Muscle layer of duodenum (tissue), 2 donors: Measurements from ENCODE around the gene FAM3D.

ENCODE experiments used
- H3K27ac ChIP-seq: one replicate; pipeline ENCODE4 v1.7.0; 2013; ENCODE audit warnings: mild to moderate bottlenecking, low read length
- H3K27me3 ChIP-seq: one replicate; pipeline ENCODE4 v1.7.0; 2013; ENCODE audit warnings: low read depth, mild to moderate bottlenecking, control low read depth, low read length
- H3K36me3 ChIP-seq, 2 donors: one replicate each; pipeline ENCODE4 v1.7.0; 2013; ENCODE audit warnings: low read length in 2 of 2, control low read depth in 1 of 2, mild to moderate bottlenecking in 1 of 2; ENCODE audit not compliant: insufficient read depth in 2 of 2, control insufficient read depth in 1 of 2
- H3K4me1 ChIP-seq, 2 donors: one replicate each; pipeline ENCODE4 v1.7.0; 2013; ENCODE audit warnings: low read length in 2 of 2, mild to moderate bottlenecking in 2 of 2, control low read depth in 1 of 2, moderate library complexity in 1 of 2; ENCODE audit not compliant: insufficient read depth in 2 of 2, control insufficient read depth in 1 of 2
- H3K4me3 ChIP-seq, 2 donors: one replicate each; pipeline ENCODE4 v1.7.0; 2013; ENCODE audit warnings: low read length in 2 of 2, low read depth in 1 of 2, mild to moderate bottlenecking in 1 of 2
- H3K9me3 ChIP-seq, 2 donors: one replicate each; pipeline ENCODE4 v1.7.0; 2013; ENCODE audit warnings: low read length in 2 of 2, control low read depth in 1 of 2, mild to moderate bottlenecking in 1 of 2; ENCODE audit not compliant: control insufficient read depth in 1 of 2
- donor health status: healthy.

The FAM3D gene

DNA sequence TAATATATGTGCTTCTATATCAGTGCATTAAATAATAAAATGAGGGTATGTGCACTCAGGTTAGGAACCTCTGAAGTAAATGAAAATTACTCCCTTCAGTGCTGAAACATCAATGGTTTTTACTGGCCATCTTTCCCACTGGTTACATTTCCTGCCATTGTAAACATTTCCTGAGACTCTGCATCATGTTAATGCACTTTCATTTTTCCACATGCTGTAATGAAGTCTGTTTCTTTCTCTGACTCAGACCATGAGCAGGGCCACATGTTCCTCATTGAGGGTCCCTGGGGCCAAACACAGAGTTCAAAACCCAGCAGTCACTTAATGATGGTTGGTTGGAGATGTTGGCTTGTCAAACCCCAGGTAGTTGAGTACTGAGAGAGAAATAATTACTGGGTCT lies 15.3 kb downstream of the FAM3D start:
- Histone ChIP-seq H3K36me3 (peaks cover 0 to 3% of the 10 kb centered on the region in 2 donors), H3K27me3 (no peaks in the 10 kb centered on the region), H3K9me3 (no peaks in the 10 kb centered on the region), H3K4me3 (no peak overlapping the region), H3K4me1 (no peaks in the 10 kb centered on the region), H3K27ac (no peak overlapping the region)

DNA sequence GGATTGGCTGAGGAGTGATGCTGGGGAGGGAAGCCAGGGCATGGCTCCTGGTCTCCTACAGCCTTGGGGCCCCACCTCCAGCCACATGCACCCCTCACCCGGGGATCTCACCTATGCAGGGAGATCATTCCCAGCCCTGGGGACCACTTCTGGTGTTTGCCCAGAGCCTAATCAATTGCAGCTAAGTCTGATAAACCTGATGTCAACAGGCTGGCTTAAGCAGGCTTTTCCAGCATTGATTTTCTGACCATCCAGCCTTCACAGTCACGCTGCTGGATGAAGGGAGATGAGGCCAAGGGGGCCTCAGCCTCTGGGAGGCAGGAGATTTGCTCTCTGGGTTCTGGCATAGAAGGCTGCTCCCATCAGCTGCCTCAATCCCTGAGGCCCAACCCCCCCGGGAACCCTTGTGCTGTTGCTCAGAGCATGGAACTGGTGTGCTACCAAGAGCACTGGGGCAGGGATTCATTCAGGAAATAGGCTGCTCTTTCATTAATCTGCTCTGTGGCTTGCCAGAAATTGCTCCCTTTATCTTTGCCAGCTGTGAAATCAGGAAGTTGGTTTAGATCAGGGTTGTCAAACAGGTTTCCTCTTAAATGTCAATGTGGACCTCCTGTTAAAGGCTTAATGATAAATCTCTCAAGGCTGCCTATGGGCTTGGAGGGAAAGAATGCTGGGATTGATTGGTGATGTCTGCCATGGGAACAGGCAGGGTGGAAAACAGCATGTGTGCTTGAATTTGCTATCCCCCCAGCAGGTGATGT lies 19.0 kb downstream of the FAM3D start:
- Histone ChIP-seq H3K9me3 (no peaks in the 10 kb centered on the region), H3K27me3 (no peaks in the 10 kb centered on the region), H3K4me3 (no peak overlapping the region), H3K36me3 (peaks cover 0 to 3% of the 10 kb centered on the region in 2 donors), H3K4me1 (no peaks in the 10 kb centered on the region), H3K27ac (no peak overlapping the region)

DNA sequence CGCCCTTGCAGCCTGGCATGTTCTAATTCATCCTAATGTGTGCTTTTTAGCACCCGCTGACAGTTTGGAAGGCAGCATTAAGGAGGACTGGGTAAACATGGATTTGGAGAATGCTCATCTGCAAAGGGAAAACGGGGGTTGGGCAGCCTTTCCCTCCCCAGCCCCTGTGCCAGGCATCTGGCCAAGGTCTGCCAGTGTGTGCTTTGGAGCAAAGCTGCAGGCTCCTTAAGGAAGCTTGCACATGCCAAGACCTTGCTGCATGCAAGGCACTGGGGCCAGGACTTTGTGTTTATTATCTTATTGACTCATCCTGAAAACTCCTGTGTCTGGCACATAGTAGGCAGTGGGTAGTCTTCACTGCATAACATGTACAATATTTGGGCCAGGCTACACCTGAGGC lies 20.1 kb downstream of the FAM3D start:
- H3K4me3 ChIP-seq, result no peak overlapping the region
- H3K27ac ChIP-seq, result no peak overlapping the region
- no peaks in the 10 kb centered on the region for H3K9me3 ChIP-seq
- H3K27me3 ChIP-seq, result no peaks in the 10 kb centered on the region
- peaks cover 0 to 3% of the 10 kb centered on the region in 2 donors for H3K36me3 ChIP-seq
- H3K4me1 ChIP-seq, result no peaks in the 10 kb centered on the region

DNA sequence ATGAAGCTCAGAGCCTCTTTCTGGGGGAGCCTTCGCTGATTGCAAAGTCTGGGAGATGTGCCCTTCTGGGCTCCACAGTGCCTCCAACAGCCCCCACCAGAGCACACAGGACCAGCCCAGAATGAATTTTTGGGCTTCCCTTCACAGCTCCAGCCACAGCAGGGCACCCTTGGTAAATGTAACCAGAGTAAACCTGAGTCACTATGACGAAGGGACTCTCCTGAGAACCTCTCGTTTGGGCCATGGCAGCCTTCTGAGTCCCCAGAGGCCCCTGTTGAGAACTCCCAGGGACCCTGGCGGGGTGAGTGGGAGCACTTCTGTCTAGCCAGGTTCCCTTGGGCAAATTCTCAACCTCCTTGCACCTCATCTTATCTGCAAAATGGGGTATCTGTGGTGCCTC lies 20.8 kb downstream of the FAM3D start:
- H3K4me3 ChIP-seq, result no peak overlapping the region
- H3K36me3 ChIP-seq, result peaks cover 0 to 3% of the 10 kb centered on the region in 2 donors
- H3K27ac ChIP-seq, result no peak overlapping the region
- no peaks in the 10 kb centered on the region for H3K27me3 ChIP-seq
- H3K9me3 ChIP-seq, result no peaks in the 10 kb centered on the region
- no peaks in the 10 kb centered on the region for H3K4me1 ChIP-seq

DNA sequence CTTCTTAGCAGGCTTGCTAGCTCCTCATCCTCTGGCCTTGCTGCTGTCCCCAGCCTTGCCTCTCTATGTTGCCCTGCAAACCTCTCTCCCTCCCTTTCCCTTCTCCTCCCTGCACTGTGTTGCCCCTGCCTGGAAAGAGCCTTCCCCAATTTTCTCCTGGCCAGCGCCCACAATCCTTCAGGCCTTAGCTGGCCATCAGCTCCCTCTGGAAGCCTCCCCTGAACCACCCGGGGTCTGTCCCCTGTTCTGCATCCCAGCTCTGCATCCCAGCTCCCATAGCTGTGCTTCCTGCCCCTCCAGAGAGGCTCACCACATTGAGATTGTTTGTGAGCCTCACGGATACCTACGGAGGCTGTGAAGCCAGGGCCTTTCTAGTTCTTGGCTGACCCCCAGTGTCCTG lies 23.7 kb downstream of the FAM3D start:
- Histone ChIP-seq H3K4me3 (no peak overlapping the region), H3K27ac (no peak overlapping the region), H3K4me1 (no peaks in the 10 kb centered on the region), H3K36me3 (no peaks in the 10 kb centered on the region), H3K9me3 (no peaks in the 10 kb centered on the region), H3K27me3 (no peaks in the 10 kb centered on the region)

DNA sequence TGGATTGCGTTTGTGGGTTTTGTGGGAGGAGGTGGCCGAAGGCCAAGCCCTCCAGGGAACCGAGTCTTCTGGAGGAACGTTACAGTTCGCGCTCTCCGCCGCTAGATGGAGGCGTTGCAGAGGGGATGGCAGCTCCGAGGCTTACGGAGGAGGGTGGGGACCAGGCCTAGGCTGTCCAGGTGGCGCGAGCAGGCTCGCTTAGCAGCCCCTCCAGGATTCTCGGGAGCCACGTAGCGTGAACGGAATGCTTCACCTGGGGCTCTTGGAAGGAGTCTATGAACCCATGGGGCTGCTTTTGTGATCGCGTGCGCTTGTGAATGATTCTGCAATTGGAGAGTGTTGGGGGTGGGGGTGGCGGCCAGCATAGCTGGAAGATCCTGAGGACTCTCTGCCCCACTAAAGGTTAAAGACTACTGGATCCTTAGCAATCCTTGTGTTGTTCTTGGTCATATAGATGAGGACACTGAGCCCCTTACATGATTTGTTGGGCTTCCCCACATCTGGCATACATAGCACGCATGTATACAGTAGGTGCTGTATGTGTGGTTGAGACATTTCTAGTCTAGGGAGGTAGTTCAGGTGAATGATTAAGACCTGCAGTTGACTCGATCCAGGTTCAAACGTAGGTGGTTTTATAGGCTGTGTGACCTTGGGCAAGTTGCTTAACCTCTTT lies 25.7 kb downstream of the FAM3D start:
- Histone ChIP-seq H3K4me3 (no peak overlapping the region), H3K4me1 (no peaks in the 10 kb centered on the region), H3K27me3 (no peaks in the 10 kb centered on the region), H3K27ac (no peak overlapping the region), H3K36me3 (no peaks in the 10 kb centered on the region), H3K9me3 (no peaks in the 10 kb centered on the region)

DNA sequence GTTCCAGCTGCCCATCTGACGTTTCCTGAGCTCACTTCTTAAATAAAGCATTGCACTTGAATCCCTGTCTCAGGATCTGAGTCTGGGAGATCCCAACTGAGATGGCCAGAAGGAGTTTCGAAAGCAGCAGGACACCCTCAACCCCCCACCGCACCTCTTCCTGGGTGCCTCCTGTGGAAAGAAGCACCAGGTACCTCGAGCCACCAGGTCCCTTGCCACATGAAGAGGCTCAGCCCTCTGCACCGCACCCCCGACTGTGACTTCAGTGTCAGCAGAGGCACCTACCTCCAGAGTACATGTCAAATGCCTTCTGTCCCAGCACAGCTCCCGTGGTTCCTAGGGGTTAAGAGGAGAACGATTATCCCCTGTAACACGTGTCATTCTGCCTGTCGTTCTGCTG lies 26.7 kb downstream of the FAM3D start:
- H3K9me3 ChIP-seq, result no peaks in the 10 kb centered on the region
- H3K4me3 ChIP-seq, result no peak overlapping the region
- H3K4me1 ChIP-seq, result no peaks in the 10 kb centered on the region
- H3K27me3 ChIP-seq, result no peaks in the 10 kb centered on the region
- no peaks in the 10 kb centered on the region for H3K36me3 ChIP-seq
- no peak overlapping the region for H3K27ac ChIP-seq

DNA sequence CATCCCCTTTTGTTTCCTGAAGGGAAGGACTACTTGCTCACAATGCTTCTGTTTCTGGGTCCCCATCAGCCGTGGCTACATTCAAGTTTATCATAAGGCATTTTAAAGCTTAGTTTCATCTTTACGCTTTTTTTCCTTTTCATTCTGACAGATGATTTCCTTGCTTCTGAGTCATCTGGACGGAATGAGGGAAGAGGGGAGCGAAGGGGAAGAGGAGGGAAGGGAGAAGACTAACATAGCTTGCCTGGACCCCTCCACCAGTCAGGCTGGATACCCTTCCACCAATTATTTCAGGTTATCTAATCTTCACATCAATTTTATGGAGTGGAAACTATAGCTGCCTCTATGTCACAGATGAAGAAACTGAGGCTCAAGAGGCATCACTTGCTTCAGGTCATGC lies 27.6 kb downstream of the FAM3D start:
- no peaks in the 10 kb centered on the region for H3K4me1 ChIP-seq
- no peaks in the 10 kb centered on the region for H3K36me3 ChIP-seq
- no peak overlapping the region for H3K27ac ChIP-seq
- no peak overlapping the region for H3K4me3 ChIP-seq
- H3K9me3 ChIP-seq, result no peaks in the 10 kb centered on the region
- H3K27me3 ChIP-seq, result no peaks in the 10 kb centered on the region

DNA sequence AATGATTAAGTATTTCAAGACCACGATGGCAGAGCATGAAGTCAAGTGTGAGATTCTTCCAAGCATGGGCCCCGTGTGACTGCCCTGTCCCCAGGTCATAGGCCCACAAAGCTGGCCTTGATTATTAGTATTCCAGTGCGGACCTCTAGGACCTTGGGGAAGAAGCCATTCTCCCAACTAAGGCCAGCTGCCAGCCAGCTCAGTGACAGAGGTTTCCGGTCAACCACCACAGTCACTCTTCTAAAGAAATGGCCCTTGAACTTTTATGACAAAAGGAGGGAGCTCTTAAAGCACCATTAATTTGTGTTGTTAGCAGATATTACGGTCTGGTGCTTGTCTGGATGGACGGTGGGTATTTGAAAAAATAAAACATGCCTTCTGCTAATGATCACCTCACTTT lies 28.0 kb downstream of the FAM3D start:
- Histone ChIP-seq H3K9me3 (no peaks in the 10 kb centered on the region), H3K36me3 (no peaks in the 10 kb centered on the region), H3K27me3 (no peaks in the 10 kb centered on the region), H3K4me3 (no peak overlapping the region), H3K27ac (no peak overlapping the region), H3K4me1 (no peaks in the 10 kb centered on the region)

DNA sequence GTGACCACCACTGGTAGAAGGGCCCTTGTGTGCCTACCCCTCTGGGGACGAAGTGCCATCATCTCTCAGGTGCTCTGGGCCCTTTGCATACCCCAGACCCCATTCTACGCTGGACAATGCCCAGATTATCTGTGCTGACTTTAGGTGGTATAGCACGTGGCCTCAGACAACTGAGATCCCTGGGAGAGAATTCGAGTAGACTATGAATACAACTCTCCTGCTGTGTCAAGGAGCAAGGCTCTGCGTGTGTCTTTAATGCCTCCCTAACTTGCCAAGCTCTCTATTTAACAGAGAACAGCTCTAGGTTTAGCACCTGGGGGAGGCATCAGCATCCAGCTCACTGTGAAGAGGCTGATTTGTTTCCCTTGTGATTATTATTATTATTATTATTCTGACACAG lies 29.1 kb downstream of the FAM3D start:
- Histone ChIP-seq H3K27ac (no peak overlapping the region), H3K9me3 (no peaks in the 10 kb centered on the region), H3K36me3 (no peaks in the 10 kb centered on the region), H3K4me1 (no peaks in the 10 kb centered on the region), H3K27me3 (no peaks in the 10 kb centered on the region), H3K4me3 (no peak overlapping the region)

DNA sequence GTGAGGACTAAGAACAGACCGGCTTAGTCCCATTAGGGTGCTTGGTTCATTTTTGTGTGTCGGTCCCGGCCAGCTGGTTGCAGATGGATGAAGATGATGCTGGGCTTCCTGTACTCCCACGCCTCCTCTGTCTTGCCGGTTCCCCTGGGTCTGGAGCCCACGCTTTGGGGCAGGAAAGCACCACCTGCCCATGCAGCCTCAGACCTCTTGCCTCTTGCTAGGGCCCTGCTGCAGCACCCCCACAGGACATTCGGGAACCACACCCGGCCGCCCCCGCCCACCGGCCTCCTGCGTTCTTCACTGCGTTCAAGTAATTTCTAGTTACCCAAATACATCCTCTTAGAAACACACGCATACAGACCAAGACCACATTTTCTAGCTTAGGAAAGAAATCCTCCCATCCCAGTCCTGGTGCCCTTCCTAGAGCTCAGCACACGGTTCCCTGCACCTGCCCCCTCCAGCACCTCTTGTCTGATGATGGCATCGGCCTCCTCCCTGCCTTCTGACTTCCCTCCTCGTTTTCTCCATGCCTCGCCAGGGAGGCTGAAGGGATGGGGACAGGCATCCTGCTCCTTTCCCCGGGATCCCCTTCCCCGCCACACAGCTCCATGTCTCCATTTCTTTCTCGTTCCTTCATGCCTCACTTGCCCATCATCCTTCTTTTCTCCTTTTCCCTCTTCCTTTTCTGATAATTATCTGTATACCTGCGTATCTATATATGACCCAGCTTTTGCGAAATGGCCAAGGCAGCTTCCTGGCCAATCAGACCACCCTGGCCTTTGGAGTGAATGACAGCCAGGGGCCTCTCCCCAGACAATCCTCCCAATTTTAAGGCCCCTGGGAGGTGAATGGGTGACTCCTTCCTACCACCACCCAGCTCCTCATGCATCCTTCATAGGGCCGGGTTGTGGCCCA lies 30.9 kb downstream of the FAM3D start:
- no peak overlapping the region for H3K27ac ChIP-seq

More for the DNA sequence above, 30.9 kb downstream of the FAM3D start:
- no peaks in the 10 kb centered on the region for H3K36me3 ChIP-seq
- no peaks in the 10 kb centered on the region for H3K9me3 ChIP-seq
- no peaks in the 10 kb centered on the region for H3K4me1 ChIP-seq
- no peak overlapping the region for H3K4me3 ChIP-seq
- no peaks in the 10 kb centered on the region for H3K27me3 ChIP-seq
